22Rv1 (cell line): ENCODE measurements around the gene GALNT17.

ENCODE experiments used
- H3K27ac ChIP-seq: fragments of 450-650 bp; 2 replicates; pipeline ENCODE4 v1.5.1; 2017
- CTCF ChIP-seq: fragments of 450-650 bp; IDR thresholded peaks from 2 replicates; pipeline ENCODE4 v1.5.1; 2017; ENCODE audit warnings: mild to moderate bottlenecking
- ZFX ChIP-seq: fragments of 450-650 bp; IDR thresholded peaks from 2 replicates; pipeline ENCODE4 v1.6.1; 2017; ENCODE audit warnings: antibody characterized with exemption, borderline replicate concordance

The GALNT17 gene

GRCh38 chr7:71752171-71752935, 620.4 kb downstream of the GALNT17 start:
- TF ChIP-seq ZFX (no peak), CTCF (peak; percentile 98)
- H3K27ac ChIP-seq = no peak overlapping the region

- no peak overlapping the region for H3K27ac ChIP-seq
- no peak for TF ChIP-seq CTCF
- no peak for TF ChIP-seq ZFX
Measured at GRCh38 chr7:71753236-71753635, 621.3 kb downstream of the GALNT17 start.

GRCh38 chr7:71753956-71754664, 622.2 kb downstream of the GALNT17 start:
- H3K27ac ChIP-seq = no peak overlapping the region

GRCh38 chr7:71754828-71755227, 622.9 kb downstream of the GALNT17 start:
- no peak overlapping the region for H3K27ac ChIP-seq
- TF ChIP-seq ZFX = no peak
- no peak for TF ChIP-seq CTCF

More at GRCh38 chr7:71753956-71754664, 622.2 kb downstream of the GALNT17 start:
- TF ChIP-seq CTCF (no peak), ZFX (no peak)

- TF ChIP-seq CTCF (no peak), ZFX (no peak)
- no peak overlapping the region for H3K27ac ChIP-seq
Measured at GRCh38 chr7:71761336-71761735, 629.4 kb downstream of the GALNT17 start.
